GM12878 (cell line): ENCODE results near the gene ADGRA3.

Experiments
- CTCF ChIP-seq, 3 experiments: IDR thresholded peaks in 2 of 3; conservative IDR thresholded peaks in 1 of 3; 2 replicates each; pipeline ENCODE4 v1.5.1; 2011; ENCODE audit warnings: low read depth in 3 of 3, low read length in 3 of 3, mild to moderate bottlenecking in 3 of 3, control low read depth in 2 of 3, moderate library complexity in 2 of 3, inconsistent platforms in 1 of 3, mixed read lengths in 1 of 3; ENCODE audit not compliant: control insufficient read depth in 2 of 3, insufficient read depth in 1 of 3; ENCODE audit errors: extremely low read depth in 1 of 3
- EGR1 ChIP-seq, 2 experiments: IDR thresholded peaks; 1 replicate in 1 of 2; 2 replicates in 1 of 2; pipeline ENCODE4 v1.6.1; 2011 to 2012; ENCODE audit warnings: low read depth in 2 of 2, low read length in 2 of 2, borderline replicate concordance in 1 of 2, mild to moderate bottlenecking in 1 of 2, moderate library complexity in 1 of 2
- EP300 ChIP-seq, 2 experiments: fragments of 150-350 bp in 1 of 2; IDR thresholded peaks; 2 replicates each; pipeline ENCODE4 v1.6.1; 2011 to 2012; ENCODE audit warnings: low read depth in 2 of 2, low read length in 2 of 2, borderline replicate concordance in 1 of 2, improper control_type of control experiment in 1 of 2, inconsistent platforms in 1 of 2; ENCODE audit not compliant: control insufficient read depth in 1 of 2
- HDAC6 ChIP-seq: fragments of 200-600 bp; sonication (generic); IDR thresholded peaks from one replicate; pipeline ENCODE4 v1.8.0; 2017; ENCODE audit warnings: antibody characterized with exemption; ENCODE audit not compliant: unreplicated experiment
- MYC ChIP-seq: IDR thresholded peaks from 2 replicates; pipeline ENCODE4 v1.6.1; 2011; ENCODE audit warnings: mild to moderate bottlenecking, low read length, moderate library complexity, inconsistent platforms; ENCODE audit not compliant: insufficient read depth, insufficient replicate concordance, insufficient read length, severe bottlenecking
- REST ChIP-seq: IDR thresholded peaks from 2 replicates; pipeline ENCODE4 v1.6.1; 2012; ENCODE audit warnings: mild to moderate bottlenecking, low read depth, low read length
- SP1 ChIP-seq: IDR thresholded peaks from one replicate; pipeline ENCODE4 v1.6.1; 2011; ENCODE audit warnings: low read depth, low read length
- USF1 ChIP-seq: IDR thresholded peaks from 2 replicates; pipeline ENCODE4 v1.6.1; 2011; ENCODE audit warnings: borderline replicate concordance, low read depth, mild to moderate bottlenecking, moderate library complexity, mixed read lengths, low read length; ENCODE audit not compliant: insufficient read depth; ENCODE audit errors: extremely low read length
- ZSCAN29 ChIP-seq: fragments of 450-650 bp; IDR thresholded peaks from 2 replicates; pipeline ENCODE4 v1.6.1; 2017; ENCODE audit warnings: mild to moderate bottlenecking, moderate library complexity

GRCh38 chr4:22465349-22465748 lies 50.5 kb downstream of the ADGRA3 start:
- TF ChIP-seq USF1 (no peak), ZSCAN29 (no peak), CTCF (IDR thresholded peaks at IDR 0.05 in 2 of 3, conservative IDR thresholded peaks at IDR 0.05 in 1 of 3; ENCODE audit: control insufficient read depth in 2 of 3, extremely low read depth in 1 of 3, insufficient read depth in 1 of 3, low read depth in 3 of 3, low read length in 3 of 3) (no peak), REST (no peak), EGR1 (IDR thresholded peaks at IDR 0.05; ENCODE audit: borderline replicate concordance in 1 of 2, low read depth in 2 of 2, low read length in 2 of 2) (no peak), SP1 (no peak), EP300 (IDR thresholded peaks at IDR 0.05; ENCODE audit: borderline replicate concordance in 1 of 2, control insufficient read depth in 1 of 2, low read depth in 2 of 2, low read length in 2 of 2) (no peak), MYC (no peak), HDAC6 (no peak)
